B cell (primary cell): ENCODE measurements around the gene UNC5B. TPM values are rescaled to one million over a fixed set of nuclear protein-coding genes. Genes with fewer than 3 reads are reported as not detected.

Experiments
- ATAC-seq: fragments of 200-7000 bp; cut with Tn5 transposase; one replicate; pipeline ENCODE4 v1.10.0; 2021; ENCODE audit warnings: low read depth, mild to moderate bottlenecking, moderate number of reproducible peaks, moderate library complexity
- CTCF ChIA-PET: fragments of 350-600 bp; sonication (Branson Sonifier 250); formaldehyde crosslinking; loops from one replicate; lab custom pipeline; 2021; ENCODE audit warnings: antibody characterized with exemption, inconsistent platforms; lab: Charles Lee
- POLR2A ChIA-PET: fragments of 350-600 bp; sonication (Branson Sonifier 250); formaldehyde crosslinking; loops from one replicate; lab custom pipeline; 2021; ENCODE audit warnings: antibody characterized with exemption; lab: Charles Lee
- DNase-seq: peaks from one replicate; pipeline ENCODE4 v3.0.0; 2013
- H2AFZ ChIP-seq: 2 replicates; pipeline ENCODE4 v1.6.1; 2012; ENCODE audit warnings: mild to moderate bottlenecking, low read depth, low read length; ENCODE audit not compliant: insufficient read depth, poor library complexity, severe bottlenecking
- H3K27ac ChIP-seq, 2 donors: 1 replicate in 1 of 2; 2 replicates in 1 of 2; pipeline ENCODE4 v1.5.1; 2012 to 2013; ENCODE audit warnings: low read length in 2 of 2, mild to moderate bottlenecking in 2 of 2, moderate library complexity in 1 of 2
- H3K27me3 ChIP-seq, 4 experiments: fragments of 200-600 bp in 1 of 4; sonication (generic) in 1 of 4; replicated peaks in 1 of 4; 1 replicate in 2 of 4; 2 replicates in 2 of 4; pipeline versions ENCODE4 v1.6.1 to v1.7.0; 2013 to 2016; ENCODE audit warnings: low read length in 3 of 4, mild to moderate bottlenecking in 2 of 4, mixed read lengths in 1 of 4, moderate library complexity in 1 of 4; ENCODE audit not compliant: insufficient read depth in 4 of 4, control insufficient read depth in 3 of 4; ENCODE audit errors: control extremely low read depth in 1 of 4
- H3K36me3 ChIP-seq, 2 experiments: replicated peaks in 1 of 2; 1 replicate in 1 of 2; 2 replicates in 1 of 2; pipeline versions ENCODE4 v1.6.1 to v1.7.1; 2013; ENCODE audit warnings: low read length in 1 of 2; ENCODE audit not compliant: insufficient read depth in 2 of 2, control insufficient read depth in 1 of 2; ENCODE audit errors: control extremely low read depth in 1 of 2, extremely low read depth in 1 of 2
- H3K4me1 ChIP-seq, 2 donors: fragments of 200-600 bp in 1 of 2; sonication (generic) in 1 of 2; 1 replicate in 1 of 2; 2 replicates in 1 of 2; pipeline versions ENCODE4 v1.5.1 to v1.6.1; 2013 to 2017; ENCODE audit warnings: low read length in 2 of 2; ENCODE audit not compliant: control insufficient read depth in 2 of 2, insufficient read depth in 2 of 2
- H3K4me2 ChIP-seq: replicated peaks from 2 replicates; pipeline ENCODE3; 2012; ENCODE audit warnings: mild to moderate bottlenecking, low read depth, low read length; ENCODE audit not compliant: poor library complexity, severe bottlenecking
- H3K4me3 ChIP-seq, 5 experiments: fragments of 200-600 bp in 1 of 5; sonication (generic) in 1 of 5; 1 replicate in 3 of 5; 2 replicates in 2 of 5; pipeline versions ENCODE4 v1.5.1 to v1.7.0; 2011 to 2016; ENCODE audit warnings: low read length in 4 of 5, mild to moderate bottlenecking in 4 of 5, low read depth in 2 of 5, control low read depth in 1 of 5, moderate library complexity in 1 of 5; ENCODE audit not compliant: insufficient read depth in 1 of 5; ENCODE audit errors: control extremely low read depth in 1 of 5, extremely low read depth in 1 of 5
- H3K79me2 ChIP-seq: fragments of 200-600 bp; sonication (generic); one replicate; pipeline ENCODE4 v1.6.0; 2016; ENCODE audit warnings: low read length; ENCODE audit not compliant: control insufficient read depth, insufficient read depth
- H3K9ac ChIP-seq: fragments of 200-600 bp; sonication (generic); 2 replicates; pipeline ENCODE4 v1.6.1; 2017; ENCODE audit warnings: mild to moderate bottlenecking, low read length, moderate library complexity
- H3K9me3 ChIP-seq, 3 donors: one replicate each; pipeline versions ENCODE4 v1.6.1 to v1.7.1; 2013; ENCODE audit warnings: low read length in 2 of 3; ENCODE audit not compliant: control insufficient read depth in 2 of 3, insufficient read depth in 1 of 3; ENCODE audit errors: control extremely low read depth in 1 of 3
- H4K20me1 ChIP-seq: 2 replicates; pipeline ENCODE4 v1.6.0; 2012; ENCODE audit warnings: mild to moderate bottlenecking, low read length; ENCODE audit not compliant: insufficient read depth, control insufficient read depth, poor library complexity, severe bottlenecking
- H3K27ac Mint-ChIP-seq: one replicate; pipeline ENCODE4 v1.8.0; 2021; ENCODE audit warnings: mixed read lengths
- H3K27me3 Mint-ChIP-seq: one replicate; pipeline ENCODE4 v1.8.0; 2021; ENCODE audit warnings: mixed read lengths
- H3K4me1 Mint-ChIP-seq: one replicate; pipeline ENCODE4 v1.8.0; 2021; ENCODE audit warnings: mixed read lengths
- H3K4me3 Mint-ChIP-seq: one replicate; pipeline ENCODE4 v1.8.0; 2021; ENCODE audit warnings: mixed read lengths
- H3K9me3 Mint-ChIP-seq: one replicate; pipeline ENCODE4 v1.8.0; 2022; ENCODE audit warnings: mixed read lengths; ENCODE audit not compliant: insufficient read depth
- CTCF ChIP-seq: fragments of 200-600 bp; IDR thresholded peaks from one replicate; pipeline ENCODE4 v1.8.0; 2022; ENCODE audit warnings: antibody characterized with exemption, mild to moderate bottlenecking
- EZH2 ChIP-seq: IDR thresholded peaks from 2 replicates; pipeline ENCODE4 v1.6.1; 2012; ENCODE audit warnings: borderline replicate concordance, low read depth, mild to moderate bottlenecking, moderate library complexity, low read length; ENCODE audit not compliant: insufficient read depth, poor library complexity, severe bottlenecking
- WGBS: methylation state at CpG from one replicate; pipeline ENCODE4 v1.1.5; 2013; ENCODE audit warnings: missing lambda C conversion rate; ENCODE audit not compliant: insufficient coverage; 5-methylcytosine and 5-hydroxymethylcytosine counted together
- intact Hi-C: fragments of 100-400 bp; cut with micrococcal nuclease; formaldehyde crosslinking; loops from one replicate; pipeline ENCODE4 v1.10.0; 2022
- polyA plus RNA-seq: library from polyadenylated mRNA; depleted of rRNA; stranded (reverse); fragments of >200 nt; gene quantifications from 2 replicates; pipeline ENCODE4 v1.2.3, GENCODE V29; 2012
- total RNA-seq, 2 donors: library from RNA; stranded (reverse); fragments of 120-200 nt in 1 of 2; gene quantifications; 1 replicate in 1 of 2; 2 replicates in 1 of 2; pipeline versions ENCODE4 v1.2.3 to v1.2.4, GENCODE V29; 2013 to 2022

The UNC5B gene
- total and polyA plus RNA-seq, 2 donors (not counting 1 experiment from before 2014, with no cell fraction given): not detected

GRCh38 chr10:71326464-71326881, 114.1 kb downstream of the UNC5B start:
- H4K20me1 ChIP-seq: no peaks in the 10 kb centered on the region
- H3K27ac Mint-ChIP-seq: no peak overlapping the region
- no peak overlapping the region for H2AFZ ChIP-seq
- ChIA-PET POLR2A (no interaction called here), CTCF (interaction anchor here (0.9 to 9.8 kb wide), 3 partner anchors 12 to 382 kb away, joined by 3 to 40 read pairs (median 3); no protein-coding TSS in a partner anchor)
- no peaks in the 10 kb centered on the region for H3K27me3 Mint-ChIP-seq
- no peak for TF ChIP-seq EZH2
- no peak for TF ChIP-seq CTCF
- intact Hi-C loops: no loop called here
- H3K4me3 ChIP-seq: no peak overlapping the region
- no peaks in the 10 kb centered on the region for H3K9me3 ChIP-seq
- H3K9me3 Mint-ChIP-seq: no peaks in the 10 kb centered on the region
- H3K27ac ChIP-seq: no peak overlapping the region
- no peaks in the 10 kb centered on the region for H3K27me3 ChIP-seq
- ATAC-seq: no peak
- H3K4me2 ChIP-seq: no peak overlapping the region
- H3K9ac ChIP-seq: no peak overlapping the region
- 98% methylated on average over 16 of the region's 16 CpGs for WGBS
- H3K79me2 ChIP-seq: peaks cover 5% of the 10 kb centered on the region
- H3K4me1 ChIP-seq: no peaks in the 10 kb centered on the region
- H3K4me1 Mint-ChIP-seq: no peaks in the 10 kb centered on the region
- no peak for DNase-seq
- H3K36me3 ChIP-seq: peaks cover 0 to 19% of the 10 kb centered on the region in 2 experiments
- no peak overlapping the region for H3K4me3 Mint-ChIP-seq

- intact Hi-C loops: no loop called here
- no peak for TF ChIP-seq CTCF
- TF ChIP-seq EZH2: no peak
- Mint-ChIP-seq H3K4me1 (peaks cover 21% of the 10 kb centered on the region), H3K27ac (no peak overlapping the region), H3K9me3 (no peaks in the 10 kb centered on the region), H3K4me3 (no peak overlapping the region), H3K27me3 (no peaks in the 10 kb centered on the region)
- ATAC-seq: no peak
- Histone ChIP-seq H3K9ac (no peak overlapping the region), H3K9me3 (no peaks in the 10 kb centered on the region), H3K4me2 (no peak overlapping the region), H2AFZ (no peak overlapping the region), H3K4me3 (no peak overlapping the region), H3K4me1 (peaks cover 14 to 17% of the 10 kb centered on the region in 2 donors), H3K27ac (no peak overlapping the region), H4K20me1 (peaks cover 8% of the 10 kb centered on the region), H3K27me3 (no peaks in the 10 kb centered on the region), H3K79me2 (peaks cover 5% of the 10 kb centered on the region), H3K36me3 (peaks cover 0 to 16% of the 10 kb centered on the region in 2 experiments)
- no peak for DNase-seq
- ChIA-PET POLR2A (no interaction called here), CTCF (interaction anchor here (1.6 to 9.8 kb wide), 2 partner anchors 11 to 17 kb away, joined by 3 to 40 read pairs; no protein-coding TSS in a partner anchor)
- WGBS: 100% methylated on average over 4 of the region's 4 CpGs
Observed at GRCh38 chr10:71330789-71331404, 118.5 kb downstream of the UNC5B start.
